GM12878 (cell line): ENCODE data around the gene AGAP1. TPM values are rescaled to one million over a fixed set of nuclear protein-coding genes. Genes with fewer than 3 reads are reported as not detected.

Source experiments
- ATAC-seq: fragments of 200-7000 bp; cut with Tn5 transposase; 3 replicates; pipeline ENCODE4 v1.9.1; 2020; ENCODE audit warnings: mild to moderate bottlenecking, moderate library complexity
- BruUV-seq: library from RNA; stranded (reverse); fragments of 400-500 nt; replicated peaks from 2 replicates; lab custom pipeline; 2021; lab: Mats Ljungman, UMichigan
- CTCF ChIA-PET: fragments of 300-600 bp; sonication (Branson Sonifier 250); formaldehyde crosslinking; extraction: SDS; loops from one replicate; lab custom pipeline; 2021; ENCODE audit warnings: inconsistent platforms; lab: Yijun Ruan, JAX
- POLR2A ChIA-PET: fragments of 350-600 bp; formaldehyde crosslinking; extraction: SDS; loops from one replicate; lab custom pipeline; 2021; ENCODE audit warnings: inconsistent platforms; lab: Charles Lee
- RAD21 ChIA-PET: fragments of 300-600 bp; sonication (Branson Sonifier 250); formaldehyde crosslinking; loops from one replicate; lab custom pipeline; 2023; ENCODE audit warnings: antibody characterized with exemption; ENCODE audit not compliant: unreplicated experiment; lab: Charles Lee
- SMC1A ChIA-PET: fragments of 300-600 bp; sonication (Branson Sonifier 250); formaldehyde crosslinking; loops from one replicate; lab custom pipeline; 2023; ENCODE audit not compliant: unreplicated experiment, uncharacterized antibody; lab: Charles Lee
- DNase-seq: peaks from one replicate; pipeline ENCODE4 v3.0.0-alpha.2; 2011; ENCODE audit warnings: low read depth, low spot score
- FAIRE-seq: peaks from 3 replicates; lab custom pipeline; 2011; peaks lifted over from hg19 to GRCh38; lab: Jason Lieb, UNC
- H2AFZ ChIP-seq: 2 replicates; pipeline ENCODE4 v1.6.0; 2011; ENCODE audit warnings: low read depth, low read length, control low read depth; ENCODE audit not compliant: control insufficient read depth
- H3K27ac ChIP-seq: 2 replicates; pipeline ENCODE4 v1.5.1; 2011; ENCODE audit warnings: control low read depth; ENCODE audit not compliant: control insufficient read depth, insufficient read depth
- H3K27me3 ChIP-seq, 2 experiments: replicated peaks in 1 of 2; 2 replicates each; pipeline versions ENCODE4 v1.6.0 to v1.6.1; 2011; ENCODE audit warnings: low read length in 1 of 2; ENCODE audit not compliant: control insufficient read depth in 2 of 2, insufficient read depth in 2 of 2
- H3K36me3 ChIP-seq, 2 experiments: 2 replicates each; pipeline ENCODE4 v1.5.1; 2011; ENCODE audit warnings: low read length in 1 of 2; ENCODE audit not compliant: control insufficient read depth in 2 of 2, insufficient read depth in 2 of 2
- H3K4me1 ChIP-seq: 2 replicates; pipeline ENCODE4 v1.6.1; 2011; ENCODE audit warnings: mild to moderate bottlenecking, low read length, moderate library complexity, mixed read lengths; ENCODE audit not compliant: control insufficient read depth, insufficient read depth
- H3K4me2 ChIP-seq: 2 replicates; pipeline ENCODE4 v1.6.0; 2011; ENCODE audit warnings: control low read depth; ENCODE audit not compliant: control insufficient read depth, insufficient read depth
- H3K4me3 ChIP-seq: fragments of 200-600 bp; sonication (generic); 2 replicates; pipeline ENCODE4 v1.5.1; 2016
- H3K79me2 ChIP-seq: 2 replicates; pipeline ENCODE4 v1.6.0; 2011; ENCODE audit warnings: low read length; ENCODE audit not compliant: control insufficient read depth, insufficient read depth
- H3K9ac ChIP-seq: 2 replicates; pipeline ENCODE4 v1.8.0; 2011; ENCODE audit warnings: low read length, control low read depth, mixed read lengths; ENCODE audit not compliant: control insufficient read depth, insufficient read depth
- H3K9me3 ChIP-seq: replicated peaks from 3 replicates; pipeline ENCODE4 v1.5.1; 2011; ENCODE audit warnings: mild to moderate bottlenecking, low read length; ENCODE audit not compliant: control insufficient read depth, insufficient read depth
- H4K20me1 ChIP-seq: 2 replicates; pipeline ENCODE4 v1.6.0; 2011; ENCODE audit not compliant: control insufficient read depth, insufficient read depth
- BRCA1 ChIP-seq: IDR thresholded peaks from 2 replicates; pipeline ENCODE4 v1.6.1; 2011; ENCODE audit warnings: low read depth, low read length, improper control_type of control experiment
- CTCF ChIP-seq, 3 experiments: IDR thresholded peaks in 2 of 3; conservative IDR thresholded peaks in 1 of 3; 2 replicates each; pipeline ENCODE4 v1.5.1; 2011; ENCODE audit warnings: low read depth in 3 of 3, low read length in 3 of 3, mild to moderate bottlenecking in 3 of 3, control low read depth in 2 of 3, moderate library complexity in 2 of 3, inconsistent platforms in 1 of 3, mixed read lengths in 1 of 3; ENCODE audit not compliant: control insufficient read depth in 2 of 3, insufficient read depth in 1 of 3; ENCODE audit errors: extremely low read depth in 1 of 3
- FOXK2 ChIP-seq: fragments of 450-650 bp; IDR thresholded peaks from 2 replicates; pipeline ENCODE4 v1.6.1; 2017; ENCODE audit warnings: mild to moderate bottlenecking, moderate library complexity
- IRF4 ChIP-seq: IDR thresholded peaks from 2 replicates; pipeline ENCODE4 v1.6.1; 2011; ENCODE audit warnings: low read depth, low read length
- LARP7 ChIP-seq: fragments of 450-650 bp; IDR thresholded peaks from 2 replicates; pipeline ENCODE4 v1.6.1; 2017; ENCODE audit warnings: mild to moderate bottlenecking
- MEF2B ChIP-seq: fragments of 450-650 bp; IDR thresholded peaks from 2 replicates; pipeline ENCODE4 v1.6.1; 2018; ENCODE audit warnings: mild to moderate bottlenecking, moderate library complexity; ENCODE audit not compliant: partially characterized antibody, poor library complexity, severe bottlenecking
- MTA3 ChIP-seq: IDR thresholded peaks from 2 replicates; pipeline ENCODE4 v1.6.1; 2012; ENCODE audit warnings: low read length, inconsistent platforms, borderline replicate concordance
- NFIC ChIP-seq: IDR thresholded peaks from 2 replicates; pipeline ENCODE4 v1.6.1; 2012; ENCODE audit warnings: low read depth, mild to moderate bottlenecking, inconsistent platforms, low read length, moderate library complexity
- RBBP5 ChIP-seq: fragments of 200-600 bp; sonication (generic); conservative IDR thresholded peaks from 2 replicates; pipeline ENCODE4 v1.6.1; 2016
- SMAD5 ChIP-seq: IDR thresholded peaks from 2 replicates; pipeline ENCODE4 v1.6.1; 2016; ENCODE audit warnings: antibody characterized with exemption, low read depth
- TARDBP ChIP-seq: IDR thresholded peaks from 2 replicates; pipeline ENCODE4 v1.6.1; 2016; ENCODE audit warnings: borderline replicate concordance
- TBL1XR1 ChIP-seq: IDR thresholded peaks from 2 replicates; pipeline ENCODE4 v1.6.1; 2012; ENCODE audit warnings: low read depth, low read length, improper control_type of control experiment
- TCF12 ChIP-seq: IDR thresholded peaks from 2 replicates; pipeline ENCODE4 v1.6.1; 2011; ENCODE audit warnings: low read depth, mild to moderate bottlenecking, low read length
- ZBTB33 ChIP-seq: fragments of 450-650 bp; IDR thresholded peaks from 2 replicates; pipeline ENCODE4 v1.6.1; 2017; ENCODE audit warnings: mild to moderate bottlenecking
- ZNF217 ChIP-seq: fragments of 450-650 bp; IDR thresholded peaks from 2 replicates; pipeline ENCODE4 v1.6.1; 2017; ENCODE audit warnings: antibody characterized with exemption, mild to moderate bottlenecking
- ZNF274 ChIP-seq: IDR thresholded peaks from one replicate; pipeline ENCODE4 v1.8.0; 2011; ENCODE audit not compliant: insufficient read length, insufficient read depth
- WGBS: methylation state at CpG from one replicate; pipeline ENCODE4 v1.1.6; 2016; ENCODE audit warnings: low lambda C conversion rate; ENCODE audit not compliant: insufficient replicate concordance, insufficient coverage; ENCODE audit errors: missing lambda C conversion rate; 5-methylcytosine and 5-hydroxymethylcytosine counted together
- in situ Hi-C: fragments of 300-500 bp; cut with MboI; formaldehyde crosslinking; loops from 9 replicates; pipeline ENCODE4 v1.14.3; 2018; ENCODE audit warnings: mixed read lengths
- intact Hi-C: fragments of 100-400 bp; cut with micrococcal nuclease; formaldehyde crosslinking; loops from one replicate; pipeline ENCODE4 v1.14.2; 2022; ENCODE audit not compliant: unreplicated experiment
- polyA plus RNA-seq, 11 experiments: library from polyadenylated mRNA; depleted of rRNA in 4 of 11; unstranded in 6 of 11; stranded (reverse) in 5 of 11; fragments of >200 nt; fragmentation: Nextera tagmentation in 4 of 11; fragmentation: Illumina TruSeq in 1 of 11; extraction: Ambion mirVana in 4 of 11; extraction: Trizol in 1 of 11; gene quantifications; 1 replicate in 1 of 11; 2 replicates in 10 of 11; pipeline versions ENCODE4 v1.2.1 to v1.2.3, GENCODE V29; 2011 to 2016; ENCODE audit warnings: inconsistent platforms in 2 of 11, missing spikeins in 2 of 11, low read depth in 1 of 11
- total RNA-seq, 4 experiments: library from RNA; depleted of rRNA in 3 of 4; stranded (reverse); fragments of >200 nt in 3 of 4; fragmentation: Illumina TruSeq in 1 of 4; extraction: Trizol in 1 of 4; gene quantifications; 2 replicates each; pipeline versions ENCODE4 v1.2.1 to v1.2.3, GENCODE V29; 2013 to 2021

Gene AGAP1
- total and polyA plus RNA-seq, 10 of the 15 experiments (the other 5 are each of a cell fraction or from before 2014, with no cell fraction given) = 0.05 to 0.15 (median 0.06) TPM; not detected in 7

GRCh38 chr2:235514627-235515363 is 21.0 kb downstream of the AGAP1 start:
- H4K20me1 ChIP-seq = no peaks in the 10 kb centered on the region
- H3K36me3 ChIP-seq = no peaks in the 10 kb centered on the region
- in situ Hi-C loops = no loop called here
- 24% methylated on average over 10 of the region's 10 CpGs for WGBS
- H3K9me3 ChIP-seq = no peaks in the 10 kb centered on the region; the same call in 2 of the 3 replicates
- no peak overlapping the region for H3K4me2 ChIP-seq
- no peak for TF ChIP-seq IRF4
- TF ChIP-seq CTCF (IDR thresholded peaks at IDR 0.05 in 2 of 3, conservative IDR thresholded peaks at IDR 0.05 in 1 of 3; ENCODE audit: control insufficient read depth in 2 of 3, extremely low read depth in 1 of 3, insufficient read depth in 1 of 3, low read depth in 3 of 3, low read length in 3 of 3) = 0 out of 6 replicates have a peak, but pooled peaks of 1 of the 3 experiments have one; percentile 9
- DNase-seq (no peak), FAIRE-seq (no peak), ATAC-seq (no peak)
- SMC1A ChIA-PET = no interaction called here
- H3K9ac ChIP-seq = no peak overlapping the region
- no peak overlapping the region for H2AFZ ChIP-seq
- no peak overlapping the region for H3K27ac ChIP-seq
- no peaks in the 10 kb centered on the region for H3K4me1 ChIP-seq
- no peaks in the 10 kb centered on the region for H3K27me3 ChIP-seq
- CTCF ChIA-PET = no interaction called here
- RAD21 ChIA-PET = no interaction called here
- intact Hi-C loops = no loop called here
- H3K4me3 ChIP-seq = no peak overlapping the region
- POLR2A ChIA-PET = no interaction called here
- H3K79me2 ChIP-seq = no peaks in the 10 kb centered on the region
- no TSS peak for BruUV-seq

DNA sequence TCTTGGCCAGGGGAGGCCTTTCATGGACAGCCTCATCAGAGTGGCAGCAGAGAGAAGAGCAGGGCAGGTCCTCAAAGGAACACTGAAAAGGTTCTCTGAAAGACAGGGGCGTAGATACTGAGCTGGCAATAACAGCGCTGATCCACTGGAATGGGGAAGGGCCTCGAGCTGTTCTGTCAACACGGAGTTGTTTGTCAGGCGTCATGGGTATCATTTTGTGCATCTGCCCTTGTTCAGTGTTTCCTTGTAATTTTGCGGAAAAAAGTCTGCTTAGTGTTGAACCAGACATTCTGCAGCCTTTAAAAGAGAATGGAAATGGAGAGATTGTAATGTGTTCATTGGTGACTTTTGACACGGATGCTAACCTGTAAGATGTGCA is 21.5 kb downstream of the AGAP1 start:
- Histone ChIP-seq H3K9me3 (no peaks in the 10 kb centered on the region; the same call in 2 of the 3 replicates), H3K36me3 (no peaks in the 10 kb centered on the region), H3K27ac (no peak overlapping the region), H4K20me1 (no peaks in the 10 kb centered on the region), H3K27me3 (no peaks in the 10 kb centered on the region), H3K79me2 (no peaks in the 10 kb centered on the region), H3K4me3 (no peak overlapping the region), H3K9ac (no peak overlapping the region), H3K4me1 (no peaks in the 10 kb centered on the region), H3K4me2 (no peak overlapping the region), H2AFZ (no peak overlapping the region)
- ChIA-PET POLR2A (no interaction called here), SMC1A (no interaction called here), RAD21 (no interaction called here), CTCF (no interaction called here)
- WGBS = 12% methylated on average over 7 of the region's 7 CpGs
- ATAC-seq = no peak
- BruUV-seq = no TSS peak
- intact Hi-C loops = no loop called here
- FAIRE-seq = no peak
- no peak for DNase-seq
- in situ Hi-C loops = no loop called here
- TF ChIP-seq SMAD5 = no peak
- no peak for TF ChIP-seq FOXK2
- no peak for TF ChIP-seq ZNF274
- no peak for TF ChIP-seq TCF12
- TF ChIP-seq MTA3 = no peak
- TF ChIP-seq ZNF217 = no peak
- no peak for TF ChIP-seq BRCA1
- no peak for TF ChIP-seq ZBTB33
- TF ChIP-seq LARP7 = no peak
- no peak for TF ChIP-seq MEF2B
- TF ChIP-seq RBBP5 = no peak
- no peak for TF ChIP-seq TARDBP
- no peak for TF ChIP-seq TBL1XR1
- TF ChIP-seq NFIC = no peak
